Measurements from ENCODE around the gene PRPS2.

The PRPS2 gene

DNA sequence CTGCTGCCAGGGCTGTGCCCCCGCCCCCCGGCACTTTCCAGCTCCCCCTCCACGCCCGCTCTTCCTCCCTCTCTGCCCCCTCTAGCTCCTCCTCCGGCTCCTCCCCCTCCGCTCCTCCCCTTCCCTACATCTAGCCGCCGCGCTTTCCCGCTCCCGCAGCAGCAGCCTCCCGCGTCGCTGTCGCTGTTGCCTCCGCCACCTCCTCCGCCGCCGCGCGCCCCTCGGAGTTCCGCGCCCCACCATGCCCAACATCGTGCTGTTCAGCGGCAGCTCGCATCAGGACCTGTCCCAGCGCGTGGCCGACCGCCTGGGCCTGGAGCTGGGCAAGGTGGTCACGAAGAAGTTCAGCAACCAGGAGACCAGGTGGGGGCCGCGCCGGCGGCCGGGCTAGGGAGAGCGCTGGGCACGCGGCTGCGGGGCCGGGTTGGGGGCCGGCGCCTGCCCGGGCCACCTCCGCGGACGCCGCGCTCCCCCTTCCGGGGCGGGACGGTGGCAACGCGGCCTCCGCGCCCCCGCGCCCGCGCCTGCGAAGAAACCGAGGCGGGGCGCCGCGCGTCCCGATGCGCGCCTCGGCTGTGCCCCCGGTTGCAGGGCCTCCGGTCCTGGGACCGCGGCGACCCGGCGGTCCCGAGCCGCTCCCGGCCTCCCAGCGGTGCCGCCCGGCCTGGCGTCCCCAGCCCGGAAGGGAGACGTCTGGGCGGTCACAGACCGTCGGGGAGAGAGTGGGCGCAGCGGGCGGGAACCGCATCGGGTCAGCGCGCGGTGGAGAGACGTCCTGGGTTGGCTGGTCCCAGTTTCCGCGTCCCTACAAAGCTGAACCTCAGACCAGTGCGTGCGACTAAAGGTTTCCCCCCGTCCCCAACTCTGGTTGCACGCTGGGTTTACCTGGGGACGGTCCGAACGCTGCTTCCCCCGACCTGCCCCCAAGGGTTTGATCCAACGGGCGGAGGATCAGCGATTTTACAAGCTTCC, at the start of gene PRPS2:
Gene PRPS2, plus strand, starts transcription at position 156 of the 972 bp plus-strand sequence. Its CDS starts 86 bp downstream, at position 242.
- DNase-seq = peak; percentile 75

DNA sequence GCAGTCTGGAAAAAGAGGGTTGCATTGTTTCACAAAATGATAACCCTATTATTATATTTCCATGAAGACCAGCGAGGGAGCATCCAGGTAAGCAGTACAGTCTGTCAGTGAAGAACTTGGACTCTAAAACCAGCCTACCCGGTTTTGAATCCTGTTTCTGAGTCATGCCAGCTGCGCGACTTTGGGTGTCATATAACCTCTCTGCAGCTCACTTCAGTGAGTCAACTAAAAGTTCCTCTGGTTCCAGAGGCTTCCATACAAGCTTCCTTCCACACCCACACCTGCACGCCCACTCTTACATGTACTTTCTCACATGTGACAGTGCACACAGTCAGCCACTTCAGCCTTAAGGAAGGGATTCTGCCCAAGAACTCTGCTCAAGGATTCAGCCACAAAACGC, 49.8 kb upstream of the PRPS2 start:
- no peak for DNase-seq

DNA sequence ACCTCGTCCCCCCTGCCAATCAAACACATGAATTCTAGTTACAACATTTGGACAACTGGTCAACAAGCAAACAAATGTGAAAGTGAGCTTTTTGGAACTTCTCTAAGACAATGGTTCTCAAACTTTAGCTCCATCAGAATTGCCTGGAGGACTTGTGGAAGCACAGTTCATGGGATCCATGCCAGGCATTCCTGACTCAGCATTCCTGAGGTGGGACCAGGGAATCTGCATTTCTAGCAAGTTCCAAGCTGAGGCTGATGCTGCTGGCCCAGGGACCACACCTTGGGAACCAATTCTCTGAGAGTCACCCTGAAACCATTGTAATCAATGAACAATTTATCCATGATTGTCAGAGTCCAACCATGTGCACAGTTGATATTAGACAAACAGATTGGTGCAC, 43.8 kb upstream of the PRPS2 start:
- no peak for DNase-seq

DNA sequence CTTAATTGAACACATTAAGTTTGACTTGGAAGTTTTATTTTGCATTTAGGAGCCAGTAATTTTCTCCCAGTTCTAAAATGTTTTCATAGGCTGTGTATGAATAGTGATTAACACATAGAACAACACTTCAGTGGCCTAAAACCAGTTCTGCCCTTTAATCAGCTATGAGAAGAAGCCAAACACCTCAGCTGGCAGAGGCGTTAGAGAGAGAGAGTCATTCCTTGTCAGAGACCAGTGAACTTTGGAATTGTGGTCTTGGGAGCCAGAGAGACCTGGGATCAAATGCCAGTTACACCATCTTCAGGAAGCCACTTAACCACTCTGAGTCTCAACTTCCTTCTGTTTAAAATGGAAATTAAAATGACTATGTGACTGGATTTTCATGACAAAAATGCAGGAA, 39.3 kb upstream of the PRPS2 start:
- DNase-seq = no peak

DNA sequence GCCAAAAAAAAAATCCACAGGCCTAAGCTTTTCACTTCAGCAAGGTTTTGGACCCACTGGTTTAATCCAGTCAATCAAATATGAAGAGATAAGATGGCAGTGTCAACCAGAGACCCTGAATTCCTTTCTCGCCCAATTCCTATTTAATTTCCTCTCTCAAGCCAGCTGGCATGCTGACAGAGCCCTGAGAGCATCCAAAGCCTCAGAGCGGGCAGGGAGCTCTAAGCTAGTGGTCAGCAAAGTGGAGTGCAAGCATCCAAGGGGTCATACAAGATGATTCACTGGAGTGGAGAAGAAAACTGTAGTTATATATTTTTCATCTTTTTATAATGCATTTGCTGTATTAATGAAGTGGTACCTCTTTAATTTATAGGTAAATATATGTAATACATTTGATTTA, 37.8 kb upstream of the PRPS2 start:
- DNase-seq = no peak

DNA sequence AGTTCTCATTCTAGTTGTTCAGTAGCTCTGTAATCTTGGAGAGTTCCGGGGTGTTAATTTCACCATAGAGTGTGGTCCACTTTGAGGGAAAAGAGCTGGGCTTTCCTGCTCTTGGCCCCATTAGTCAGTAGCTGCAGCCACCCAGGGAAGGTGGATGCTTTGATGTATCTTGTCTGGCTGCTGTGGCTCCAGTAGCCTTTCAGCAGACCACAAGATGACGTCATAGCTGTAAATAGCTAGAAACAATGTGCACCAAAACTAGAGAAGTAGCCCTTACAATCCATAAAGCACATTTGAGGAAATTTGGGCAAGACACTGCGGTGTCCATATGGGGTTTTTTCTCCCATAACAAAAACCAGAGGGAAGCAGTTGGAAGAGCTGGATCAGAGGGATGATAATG, 32.9 kb upstream of the PRPS2 start:
- no peak for DNase-seq

DNA sequence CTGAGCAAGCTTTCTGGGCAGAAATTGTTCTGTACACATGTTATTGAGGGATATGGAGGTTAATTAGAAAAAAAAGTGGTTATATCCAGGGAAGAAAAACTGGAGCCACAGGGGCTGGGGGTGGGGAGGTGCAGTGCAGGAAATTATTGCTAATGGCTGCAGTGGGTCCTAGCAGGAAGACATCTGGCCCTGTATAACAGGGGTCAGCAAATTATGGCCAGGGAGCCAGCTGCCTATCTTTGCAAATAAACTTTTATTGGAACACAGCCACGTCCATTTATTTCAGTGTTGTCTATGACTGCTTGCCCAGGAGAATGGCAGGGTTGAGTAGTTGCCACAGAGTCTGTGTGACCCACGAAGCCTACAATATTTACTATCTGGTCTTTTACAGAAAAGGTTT, 23.4 kb upstream of the PRPS2 start:
- DNase-seq = no peak

DNA sequence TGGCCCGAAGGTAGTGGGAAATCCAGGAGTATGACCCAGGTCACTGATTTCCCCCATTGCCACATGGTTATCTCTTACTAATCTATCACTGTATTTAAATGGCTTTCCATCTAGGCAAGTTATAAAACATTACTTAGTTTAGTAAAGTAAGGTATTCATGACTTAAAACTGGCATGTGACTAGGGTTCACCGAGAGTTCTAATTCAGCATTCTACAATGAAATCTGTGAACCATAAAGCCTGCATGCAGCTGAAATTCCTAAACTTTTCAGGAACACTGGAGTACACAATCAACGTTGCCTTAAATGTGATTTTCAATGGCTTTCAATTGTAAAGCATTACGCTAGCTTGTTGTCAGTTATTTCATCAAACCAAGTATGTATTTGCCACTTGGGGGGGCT, 22.7 kb upstream of the PRPS2 start:
- DNase-seq = no peak

DNA sequence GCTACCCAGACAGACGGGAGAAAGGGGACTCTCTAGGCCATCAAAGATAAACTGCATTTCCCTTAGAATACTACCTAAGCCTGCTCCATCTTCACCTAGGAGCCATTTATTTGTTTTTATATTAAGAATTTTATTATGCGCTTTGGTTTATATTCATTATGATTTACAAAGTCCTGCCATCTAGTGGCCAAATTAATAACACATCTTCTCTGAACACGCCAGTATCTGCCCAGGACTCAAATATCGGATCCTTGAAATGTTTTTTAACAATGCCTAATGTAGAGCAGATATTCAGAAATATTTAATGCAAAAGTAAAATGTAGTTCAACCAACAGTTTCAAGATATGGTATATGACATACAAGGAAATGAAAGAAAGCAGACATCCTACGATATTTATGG, 20.8 kb upstream of the PRPS2 start:
- no peak for DNase-seq

DNA sequence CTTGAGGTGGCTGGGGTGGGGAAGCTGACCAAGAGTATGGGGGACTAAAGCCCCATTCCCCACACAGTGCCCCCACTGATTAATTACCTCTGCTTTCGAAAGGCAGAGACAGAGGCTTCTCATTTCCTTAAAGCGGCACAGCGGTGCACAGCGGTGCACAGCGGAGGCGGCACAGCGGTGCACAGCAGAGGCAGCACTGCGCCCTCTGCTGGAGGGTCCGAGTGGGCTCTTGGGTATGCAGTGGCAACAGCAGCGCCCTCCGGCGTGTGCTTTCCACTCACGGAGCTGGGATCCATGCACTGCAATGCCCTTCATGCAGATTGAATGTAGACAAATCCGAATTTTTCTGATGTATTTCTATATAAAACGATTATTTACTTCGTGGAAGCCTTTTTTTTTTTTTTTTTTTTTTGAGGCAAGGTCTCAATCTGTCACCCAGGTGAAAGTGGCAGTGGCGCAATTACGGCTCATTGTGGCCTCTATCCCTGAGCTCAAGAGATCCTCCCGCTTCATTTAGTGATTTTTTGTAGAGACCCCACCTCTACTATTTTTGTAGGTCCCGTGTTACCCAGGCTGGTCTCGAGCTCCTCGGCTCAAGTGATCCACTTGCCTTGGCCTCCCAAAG, 19.7 kb upstream of the PRPS2 start:
- peak; percentile 61 for DNase-seq

DNA sequence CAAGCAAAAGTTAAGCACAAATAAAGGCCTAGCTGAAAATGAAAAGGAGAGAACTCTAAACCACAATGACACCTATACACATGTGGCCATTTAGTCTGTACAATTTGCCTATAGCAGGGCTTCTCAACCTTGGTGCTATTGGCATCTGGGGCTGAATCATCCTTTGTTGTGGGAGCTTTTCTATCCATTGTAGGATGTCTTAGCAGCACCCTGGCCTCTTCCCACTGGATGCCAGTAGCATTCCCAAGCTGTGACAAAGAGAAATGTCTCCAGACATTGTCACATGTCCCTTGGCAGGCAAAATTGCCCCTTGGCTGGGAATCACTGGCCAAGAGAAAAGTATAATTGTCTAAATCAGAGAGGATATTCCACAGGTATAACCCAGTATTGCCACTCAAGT, 13.5 kb upstream of the PRPS2 start:
- no peak for DNase-seq

DNA sequence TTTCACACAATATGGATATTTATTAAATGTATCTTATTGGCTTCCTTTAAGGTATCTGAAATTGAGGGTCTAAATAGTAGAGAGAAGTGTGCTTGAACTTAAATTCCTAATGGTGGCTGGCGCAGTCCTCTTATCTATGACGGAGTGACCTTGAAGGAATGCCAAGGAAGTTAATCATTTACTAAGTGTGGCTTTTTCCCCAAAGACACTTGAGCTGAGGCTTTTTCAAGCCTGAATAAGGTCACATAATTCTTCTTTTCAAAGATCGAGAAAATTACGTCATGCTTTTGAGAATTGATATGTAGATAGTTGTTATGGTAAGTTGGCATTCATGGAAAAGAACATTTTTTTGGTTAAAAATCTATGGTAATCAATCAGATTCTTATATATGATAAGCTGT, 11.7 kb upstream of the PRPS2 start:
- no peak for DNase-seq

DNA sequence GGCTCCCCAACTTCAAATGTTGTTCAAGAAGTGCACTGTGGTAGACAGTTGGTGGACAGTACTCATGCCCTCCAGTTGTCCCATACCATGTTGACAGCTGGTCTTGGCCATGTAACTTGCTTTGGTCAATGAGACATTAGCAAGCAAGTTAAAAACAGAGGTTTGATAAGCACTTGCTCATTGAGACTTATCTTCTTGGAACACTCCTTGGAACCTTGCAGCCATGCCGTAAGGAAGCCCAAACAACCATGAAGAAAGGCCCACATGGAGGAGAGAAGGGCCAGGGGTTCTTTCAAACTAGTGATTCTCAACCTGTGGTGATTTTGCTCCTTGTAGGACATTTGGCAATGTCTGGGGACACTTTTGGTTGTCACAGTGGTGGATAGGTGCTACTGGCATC, 2.6 kb upstream of the PRPS2 start:
- DNase-seq = no peak

DNA sequence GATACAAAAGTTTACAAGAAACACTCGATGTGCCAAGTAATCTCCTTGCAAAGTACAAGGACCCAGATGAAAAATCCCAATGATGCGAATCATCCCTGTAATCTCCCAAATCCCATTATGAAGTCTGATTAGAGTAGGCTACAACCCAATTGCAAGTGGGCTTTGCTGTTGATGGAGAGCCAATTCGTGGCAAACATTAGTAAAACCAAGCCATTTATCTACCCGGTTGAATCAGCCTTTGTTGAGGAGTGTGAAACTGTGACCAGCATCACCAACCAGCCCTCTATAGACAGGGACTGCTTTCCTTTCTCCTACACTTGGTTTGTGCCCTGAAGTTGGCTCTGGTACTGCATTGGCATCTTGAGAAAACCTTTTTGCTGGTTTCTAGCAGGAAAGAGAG, 1.2 kb upstream of the PRPS2 start:
- DNase-seq = no peak

DNA sequence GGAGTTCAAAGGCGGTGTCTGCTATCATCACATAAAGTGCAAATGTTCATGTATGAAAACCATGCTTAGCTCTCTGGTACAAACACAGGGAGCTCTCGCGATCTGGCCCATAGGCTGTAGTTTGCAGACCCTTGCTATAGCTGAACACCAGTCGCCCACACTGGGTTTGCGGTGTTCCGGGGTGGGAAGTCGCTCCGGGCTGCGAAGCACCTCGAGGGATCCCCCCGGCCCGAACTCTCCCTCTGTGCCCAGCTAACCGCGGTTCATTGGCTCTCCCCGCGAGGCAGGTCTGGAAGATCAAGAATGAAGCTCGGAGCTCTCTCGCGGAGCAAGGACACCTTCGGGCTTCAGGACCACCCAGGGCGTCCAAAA, 341 bp upstream of the PRPS2 start:
- no peak for DNase-seq

DNA sequence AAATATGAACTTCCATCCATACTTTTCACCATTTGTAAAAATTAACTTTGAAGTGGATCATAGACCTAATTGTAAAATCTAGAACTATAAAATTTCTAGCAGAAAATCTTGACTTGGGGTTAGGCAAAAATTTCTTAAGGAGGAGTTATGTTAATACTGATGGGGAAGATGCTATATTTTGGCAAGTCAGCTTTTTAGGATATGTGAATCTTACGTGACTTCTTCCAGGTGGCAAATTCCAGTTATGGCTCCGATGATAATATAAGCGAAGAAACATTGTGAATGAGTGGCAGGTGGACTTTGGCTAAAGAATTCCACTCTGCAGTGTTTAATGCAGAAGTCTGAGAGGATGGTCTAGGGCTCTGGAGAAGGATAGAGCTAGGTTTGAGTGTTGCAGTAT, 1.5 kb downstream of the PRPS2 start:
- no peak for DNase-seq

DNA sequence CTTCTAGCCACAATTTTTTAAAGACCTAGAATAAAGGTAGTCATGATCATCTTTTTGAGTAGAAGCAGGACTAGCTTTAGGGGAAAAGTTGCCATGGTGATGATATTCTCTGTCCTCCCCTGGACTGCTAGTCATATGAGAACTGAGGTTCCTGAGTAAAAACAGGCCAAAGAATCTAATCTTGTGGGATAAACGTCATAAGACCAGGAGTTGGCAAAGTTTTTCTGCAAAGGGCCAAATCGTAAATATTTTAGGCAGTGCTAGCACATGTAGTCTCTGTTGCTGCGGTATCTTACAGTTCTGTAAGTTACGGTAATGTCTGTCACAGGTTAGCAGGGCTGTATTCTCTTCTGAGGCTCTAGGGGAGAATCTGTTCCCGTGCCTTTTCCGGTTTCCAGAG, 3.4 kb downstream of the PRPS2 start:
- no peak for DNase-seq

DNA sequence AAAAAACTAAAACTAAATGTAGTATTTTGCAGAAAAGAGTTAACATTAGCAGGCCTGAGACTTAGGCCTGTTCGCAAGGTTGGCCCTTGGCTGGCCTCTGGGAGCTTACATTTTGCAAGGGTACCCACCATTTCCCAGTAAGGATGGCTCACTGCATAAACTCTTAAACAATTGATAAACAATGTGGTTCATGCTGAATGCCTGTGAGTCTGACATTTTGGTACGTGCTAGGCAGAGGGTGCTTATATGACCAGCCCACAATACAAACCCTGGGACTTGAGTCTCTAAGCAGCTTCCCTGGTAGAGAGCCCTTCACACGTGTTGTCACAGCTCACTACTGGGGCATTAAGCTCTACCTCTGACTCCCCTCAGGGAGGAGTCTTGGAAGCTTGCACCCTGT, 7.4 kb downstream of the PRPS2 start:
- DNase-seq = no peak

DNA sequence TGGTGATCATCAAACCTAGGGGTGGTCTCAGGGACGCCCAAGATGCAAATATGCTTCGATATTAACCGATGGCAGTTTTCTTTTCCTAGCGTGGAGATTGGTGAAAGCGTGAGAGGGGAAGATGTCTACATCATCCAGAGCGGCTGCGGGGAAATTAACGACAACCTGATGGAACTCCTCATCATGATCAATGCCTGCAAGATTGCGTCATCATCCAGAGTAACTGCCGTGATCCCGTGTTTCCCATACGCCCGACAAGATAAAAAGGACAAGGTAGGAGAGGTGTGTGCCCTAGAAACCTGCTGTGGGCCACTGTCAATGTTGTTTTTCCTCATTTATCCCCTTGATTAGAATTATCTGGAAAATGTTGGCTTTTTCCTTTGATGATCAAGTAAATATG, 7.9 kb downstream of the PRPS2 start:
- no peak for DNase-seq

DNA sequence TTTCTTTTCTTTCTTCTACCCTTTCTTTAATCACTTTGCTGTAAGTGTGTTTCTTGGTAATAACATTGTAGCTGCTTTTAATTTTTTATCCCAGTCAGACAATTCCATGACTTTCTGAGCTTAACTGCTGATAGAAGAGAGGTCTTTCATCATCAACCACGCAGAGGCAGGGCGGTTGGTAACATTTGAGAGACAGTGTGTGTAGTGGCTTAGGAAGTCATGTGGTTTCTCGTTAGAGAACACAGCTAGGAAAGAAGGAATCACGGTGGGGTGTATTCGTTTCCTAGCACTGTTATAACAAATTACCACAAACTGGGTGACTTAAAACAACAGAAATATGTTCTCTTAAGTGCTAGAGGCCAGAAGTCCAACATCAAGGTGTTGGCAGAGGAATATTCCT, 11.5 kb downstream of the PRPS2 start:
- no peak for DNase-seq

DNA sequence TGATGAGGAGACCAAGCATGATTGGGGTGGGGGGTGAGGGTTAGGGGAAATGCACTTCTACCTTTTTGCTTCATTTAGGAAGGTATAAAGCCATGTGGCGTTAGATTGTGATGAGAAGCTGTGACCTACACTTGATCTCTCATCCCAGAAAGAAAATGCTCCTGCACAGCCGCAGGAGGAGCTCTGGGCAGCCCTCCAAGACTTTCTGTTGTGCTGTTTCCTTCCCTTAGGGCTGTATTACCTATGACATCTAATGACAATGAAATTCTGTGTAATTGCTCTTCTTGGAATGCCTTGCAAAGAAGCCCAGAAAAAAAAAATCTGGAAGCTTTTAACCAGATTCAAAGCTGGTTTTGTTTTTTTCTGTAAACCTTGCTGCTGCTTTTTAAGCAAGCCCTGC, 13.4 kb downstream of the PRPS2 start:
- no peak for DNase-seq

DNA sequence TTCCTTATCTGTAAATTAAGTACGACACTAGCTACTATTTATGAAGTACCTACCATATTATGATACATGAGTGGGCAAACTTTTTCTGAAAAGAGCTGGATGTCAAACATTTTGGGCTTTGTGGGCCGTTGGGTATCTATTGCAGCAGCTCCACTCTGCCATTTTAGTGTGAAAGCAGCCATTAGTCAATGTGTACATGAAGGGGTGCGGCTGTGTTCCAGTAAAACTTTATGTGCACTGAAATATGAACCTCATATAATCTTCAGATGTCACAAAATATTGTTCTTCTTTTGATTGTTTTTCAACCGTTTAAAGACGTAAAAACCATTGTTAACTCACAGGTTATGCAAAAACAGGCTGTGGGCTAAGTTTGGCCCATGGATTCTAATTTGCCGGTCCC, 14.1 kb downstream of the PRPS2 start:
- DNase-seq = no peak

DNA sequence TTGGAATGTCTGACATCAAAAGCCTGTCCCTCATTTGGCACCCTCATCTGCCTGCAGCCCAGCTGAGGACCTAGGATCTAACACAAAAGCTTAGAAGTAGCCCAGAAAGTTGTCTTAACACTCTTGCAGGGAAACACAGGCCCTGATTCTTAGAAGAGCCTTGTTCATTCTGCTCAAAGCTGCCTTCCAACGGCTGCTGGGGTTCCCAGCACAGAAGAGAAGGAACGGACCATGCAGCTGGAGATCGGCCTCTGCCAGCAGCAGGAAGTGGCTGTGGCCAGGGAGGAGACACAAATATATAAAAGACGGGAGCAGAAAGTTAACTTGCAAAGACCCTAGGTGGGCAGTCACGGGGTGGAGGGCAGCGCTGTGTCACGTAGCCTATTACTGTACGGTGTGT, 20.4 kb downstream of the PRPS2 start:
- DNase-seq = no peak

DNA sequence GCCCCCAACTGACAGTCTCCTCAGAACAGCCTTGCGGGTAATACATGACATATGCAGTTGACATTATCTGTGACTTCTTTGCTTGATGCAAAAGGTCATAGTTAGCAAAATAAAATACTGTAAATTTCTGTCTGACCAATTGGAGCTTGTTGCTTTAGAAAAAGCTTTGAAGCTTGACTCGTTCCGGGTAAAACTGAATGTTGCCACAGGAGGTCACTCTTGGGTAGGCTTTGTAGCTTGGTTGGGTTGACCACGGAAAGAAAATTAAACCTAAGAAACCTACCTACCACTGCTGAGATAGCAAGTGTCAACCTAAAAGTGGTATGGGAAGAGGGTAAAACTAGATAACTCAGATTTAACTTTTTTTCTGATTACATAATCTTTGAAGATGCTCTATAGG, 23.2 kb downstream of the PRPS2 start:
- DNase-seq = peak; percentile 24

DNA sequence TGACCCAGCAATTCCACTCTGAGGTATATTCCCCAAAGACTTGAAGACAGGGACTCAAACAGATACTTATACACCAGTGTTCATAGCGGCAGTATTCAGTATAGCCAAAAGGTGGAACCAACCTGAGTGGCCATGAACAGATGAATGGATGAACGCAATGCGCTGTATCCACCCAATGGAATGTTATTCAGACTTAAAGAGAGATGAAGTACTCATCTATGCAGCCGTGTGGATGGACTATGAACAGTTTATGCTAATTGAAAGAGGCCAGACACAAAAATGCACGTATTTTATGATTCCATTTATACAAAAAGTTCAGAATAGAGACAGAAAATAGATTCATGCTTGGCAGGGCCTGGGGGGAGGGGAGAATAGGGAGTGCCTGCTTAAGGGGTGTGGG, 26.3 kb downstream of the PRPS2 start:
- DNase-seq = no peak

Data from activated CD8-positive, alpha-beta memory T cell treated with anti-CD3 and anti-CD28 coated beads, Interleukin-2, amount 50 U/mL, for 4 hours (primary cell).